Measurements from ENCODE around the gene PRSS22.

GRCh38 chr16:2852731-2853507 is 5.1 kb downstream of the PRSS22 start:
- TF ChIP-seq POLR2A (IDR thresholded peaks at IDR 0.05) (no peak), CTCF (IDR thresholded peaks at IDR 0.05 in 4 of 5, conservative IDR thresholded peaks at IDR 0.05 in 1 of 5) (no peak)
